Transverse colon (tissue), 4 donors: ENCODE results near the gene GPR31.

Experiments
- CTCF ChIP-seq, 5 experiments: fragments of 200-600 bp in 3 of 5; fragments of 450-650 bp in 2 of 5; sonication (generic) in 3 of 5; IDR thresholded peaks; 1 replicate in 2 of 5; 2 replicates in 3 of 5; pipeline ENCODE4 v1.5.1; 2016 to 2017; ENCODE audit warnings: antibody characterized with exemption in 5 of 5, inconsistent platforms in 3 of 5, mild to moderate bottlenecking in 2 of 5, moderate library complexity in 1 of 5
- EP300 ChIP-seq: sonication (generic); formaldehyde crosslinking; IDR thresholded peaks from one replicate; pipeline ENCODE4 v1.6.1; 2017; ENCODE audit warnings: antibody characterized with exemption, low read depth
- POLR2A ChIP-seq: fragments of 450-650 bp; IDR thresholded peaks from one replicate; pipeline ENCODE4 v1.6.1; 2016; ENCODE audit warnings: antibody characterized with exemption, mild to moderate bottlenecking, moderate library complexity
- POLR2AphosphoS5 ChIP-seq, 3 donors: sonication (generic); formaldehyde crosslinking; IDR thresholded peaks; one replicate each; pipeline ENCODE4 v1.6.1; 2016; ENCODE audit warnings: antibody characterized with exemption in 3 of 3

GRCh38 chr6:167112421-167112820 is 45.4 kb downstream of the GPR31 start:
- TF ChIP-seq POLR2A, result no peak
- no peak for TF ChIP-seq CTCF (IDR thresholded peaks at IDR 0.05)
- no peak for TF ChIP-seq EP300
- TF ChIP-seq POLR2AphosphoS5 (IDR thresholded peaks at IDR 0.05), result no peak
